ENCODE measurements around the gene IL22RA2.
"Not testable (repeated sequence)": the region's sequence is repeated elsewhere in the genome, so short reads cannot be mapped to it uniquely, and the experiment has no call there.

Gene IL22RA2

GRCh38 chr6:137107047-137107766, 66.2 kb downstream of the IL22RA2 start:
- ATAC-seq, H3K9me3 Mint-ChIP-seq, H3K4me3 Mint-ChIP-seq, H3K36me3 Mint-ChIP-seq, H3K27me3 Mint-ChIP-seq: not testable (repeated sequence)
- peaks cover 51% of the 10 kb centered on the region for H3K4me1 Mint-ChIP-seq
- peak overlapping the region; percentile 79 for H3K27ac Mint-ChIP-seq

- Mint-ChIP-seq H3K27me3 (no peaks in the 10 kb centered on the region), H3K9me3 (no peaks in the 10 kb centered on the region), H3K4me1 (peaks cover 62% of the 10 kb centered on the region), H3K4me3 (no peak overlapping the region), H3K36me3 (no peaks in the 10 kb centered on the region), H3K27ac (peak overlapping the region; percentile 79)
- peak; percentile 37 for ATAC-seq
Observed at GRCh38 chr6:137106183-137106582, 67.3 kb downstream of the IL22RA2 start.

GRCh38 chr6:137105375-137105774, 68.1 kb downstream of the IL22RA2 start:
- ATAC-seq: no peak
- Mint-ChIP-seq H3K4me1 (peaks cover 70% of the 10 kb centered on the region), H3K27me3 (no peaks in the 10 kb centered on the region), H3K27ac (peak overlapping the region; percentile 79), H3K36me3 (no peaks in the 10 kb centered on the region), H3K9me3 (no peaks in the 10 kb centered on the region), H3K4me3 (no peak overlapping the region)

DNA sequence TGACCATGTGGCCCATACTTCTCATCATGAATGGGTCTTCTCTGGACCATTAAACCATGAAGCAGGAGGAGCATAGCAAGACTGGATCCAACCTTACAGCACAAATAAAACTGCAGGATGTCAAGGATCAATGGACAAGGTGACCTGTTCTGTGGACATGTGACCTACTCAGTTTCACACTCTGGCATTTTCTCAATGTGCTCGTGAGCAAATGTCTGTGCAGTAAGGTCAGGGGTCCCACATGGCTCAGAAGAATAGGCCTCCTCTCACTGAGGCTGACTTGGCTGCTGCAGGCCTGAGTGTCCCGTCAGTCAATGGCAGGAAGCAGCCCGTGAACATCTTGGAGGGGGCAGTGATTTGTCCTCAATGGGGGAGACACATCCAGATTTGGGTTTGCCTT, 68.5 kb downstream of the IL22RA2 start:
- H3K27ac Mint-ChIP-seq: peak overlapping the region; percentile 79
- no peaks in the 10 kb centered on the region for H3K36me3 Mint-ChIP-seq
- no peak overlapping the region for H3K4me3 Mint-ChIP-seq
- no peak for ATAC-seq
- H3K4me1 Mint-ChIP-seq: peaks cover 74% of the 10 kb centered on the region
- H3K27me3 Mint-ChIP-seq: no peaks in the 10 kb centered on the region
- no peaks in the 10 kb centered on the region for H3K9me3 Mint-ChIP-seq

- H3K27me3 Mint-ChIP-seq: no peaks in the 10 kb centered on the region
- H3K4me3 Mint-ChIP-seq: peak overlapping the region; percentile 66
- H3K4me1 Mint-ChIP-seq: peaks cover 83% of the 10 kb centered on the region
- H3K36me3 Mint-ChIP-seq: no peaks in the 10 kb centered on the region
- no peaks in the 10 kb centered on the region for H3K9me3 Mint-ChIP-seq
- ATAC-seq: peak; percentile 96
- H3K27ac Mint-ChIP-seq: peak overlapping the region; percentile 95
Observed at GRCh38 chr6:137102851-137103492, 70.5 kb downstream of the IL22RA2 start.

GRCh38 chr6:137102050-137102848, 71.2 kb downstream of the IL22RA2 start:
- H3K4me1 Mint-ChIP-seq: peaks cover 80% of the 10 kb centered on the region
- H3K9me3 Mint-ChIP-seq: no peaks in the 10 kb centered on the region
- no peaks in the 10 kb centered on the region for H3K27me3 Mint-ChIP-seq
- peak; percentile 72 for ATAC-seq
- peak overlapping the region; percentile 95 for H3K27ac Mint-ChIP-seq
- H3K4me3 Mint-ChIP-seq: peak overlapping the region; percentile 66
- H3K36me3 Mint-ChIP-seq: no peaks in the 10 kb centered on the region

DNA sequence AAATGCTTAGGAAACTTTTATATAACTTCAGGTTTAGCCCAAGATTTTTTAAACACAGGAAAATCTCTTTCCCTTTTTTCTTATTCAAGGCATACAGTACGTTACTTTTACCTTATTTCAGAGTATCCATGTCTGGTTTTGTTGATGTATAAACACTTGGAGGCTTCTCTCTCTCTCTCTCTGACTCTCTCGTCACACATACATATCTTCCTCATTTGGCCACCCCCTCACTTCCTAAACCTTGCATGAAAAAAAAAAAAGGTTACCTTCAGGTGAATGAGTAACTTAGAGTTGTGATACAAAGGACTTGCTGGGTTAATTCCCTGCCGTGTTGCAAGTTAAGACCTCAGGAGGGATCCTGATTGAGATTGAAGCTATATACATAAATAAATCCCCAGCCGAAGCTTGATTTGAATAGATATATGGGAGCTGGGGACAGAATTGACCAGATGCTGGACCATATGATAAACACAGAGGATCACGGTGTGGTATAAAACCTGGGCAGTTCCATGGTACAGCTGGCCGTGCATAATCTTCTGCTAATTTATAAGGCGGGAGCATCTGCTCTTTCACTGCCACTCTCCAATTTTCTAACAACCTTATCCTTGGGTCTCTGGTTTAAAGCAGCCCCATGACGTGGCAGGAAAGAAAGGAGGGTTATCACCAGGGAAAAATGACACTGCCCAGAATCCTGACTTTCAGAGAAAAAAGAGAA, 73.6 kb downstream of the IL22RA2 start:
- no peaks in the 10 kb centered on the region for H3K27me3 Mint-ChIP-seq
- H3K27ac Mint-ChIP-seq: peak overlapping the region; percentile 79
- H3K36me3 Mint-ChIP-seq: no peaks in the 10 kb centered on the region
- H3K4me3 Mint-ChIP-seq: peak overlapping the region; percentile 29
- H3K9me3 Mint-ChIP-seq: no peaks in the 10 kb centered on the region
- peak; percentile 42 for ATAC-seq
- peaks cover 80% of the 10 kb centered on the region for H3K4me1 Mint-ChIP-seq

DNA sequence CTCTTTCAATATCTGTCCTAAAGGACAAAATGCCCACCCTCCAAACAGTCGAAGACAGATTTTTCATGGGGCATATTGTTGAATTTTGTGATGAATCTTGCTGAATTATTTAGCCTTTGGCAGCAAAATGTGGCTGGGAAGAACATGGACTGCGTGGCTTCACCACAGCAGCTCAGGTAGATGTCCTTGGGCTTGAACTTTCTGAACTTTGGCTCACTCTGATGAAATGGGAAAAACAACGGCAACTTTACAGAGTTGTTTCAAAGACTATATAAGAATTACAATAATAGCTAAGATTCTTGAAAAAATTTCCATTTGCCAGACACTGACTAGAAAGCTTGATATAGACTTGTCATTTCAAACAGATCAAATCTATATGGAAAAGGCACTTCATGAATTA, 75.9 kb downstream of the IL22RA2 start:
- no peak overlapping the region for H3K27ac Mint-ChIP-seq
- no peak overlapping the region for H3K4me3 Mint-ChIP-seq
- ATAC-seq: no peak
- H3K27me3 Mint-ChIP-seq: no peaks in the 10 kb centered on the region
- H3K4me1 Mint-ChIP-seq: peaks cover 82% of the 10 kb centered on the region
- no peaks in the 10 kb centered on the region for H3K9me3 Mint-ChIP-seq
- H3K36me3 Mint-ChIP-seq: no peaks in the 10 kb centered on the region

GRCh38 chr6:137097057-137097456, 76.4 kb downstream of the IL22RA2 start:
- Mint-ChIP-seq H3K27me3 (no peaks in the 10 kb centered on the region), H3K9me3 (no peaks in the 10 kb centered on the region), H3K36me3 (no peaks in the 10 kb centered on the region), H3K4me1 (peaks cover 77% of the 10 kb centered on the region), H3K4me3 (no peak overlapping the region), H3K27ac (no peak overlapping the region)
- no peak for ATAC-seq

DNA sequence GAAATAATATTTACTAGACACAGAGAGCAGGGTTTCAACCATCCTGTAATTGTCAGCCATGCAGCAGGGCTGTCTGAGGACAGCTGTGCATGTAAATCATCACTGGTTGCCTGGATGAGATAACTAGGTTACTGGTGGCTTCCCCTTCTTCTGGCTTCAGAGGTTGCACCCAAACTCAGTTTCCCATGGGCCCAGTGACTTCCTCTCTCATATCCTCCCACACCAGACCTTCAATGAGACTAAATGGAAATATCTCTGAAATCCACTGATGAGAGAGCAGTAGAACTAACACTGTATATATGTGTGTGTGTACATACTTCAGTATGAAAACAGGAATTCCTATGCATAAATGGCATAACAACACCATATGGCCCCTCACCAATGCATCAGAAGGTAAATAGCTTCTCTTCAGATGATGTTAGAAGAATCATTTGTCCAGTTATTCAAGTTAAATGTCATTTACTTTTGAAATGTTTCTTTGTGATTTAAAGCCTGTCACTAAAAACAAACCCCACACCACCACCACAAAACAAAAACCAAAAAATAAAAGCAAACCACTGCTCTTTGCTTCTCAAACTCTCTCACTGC, 77.7 kb downstream of the IL22RA2 start:
- Mint-ChIP-seq H3K4me1 (peaks cover 64% of the 10 kb centered on the region), H3K27ac (peak overlapping the region; percentile 9), H3K4me3 (no peak overlapping the region), H3K9me3 (no peaks in the 10 kb centered on the region), H3K27me3 (no peaks in the 10 kb centered on the region), H3K36me3 (no peaks in the 10 kb centered on the region)
- peak; percentile 96 for ATAC-seq

GRCh38 chr6:137095093-137095492, 78.4 kb downstream of the IL22RA2 start:
- H3K27me3 Mint-ChIP-seq: no peaks in the 10 kb centered on the region
- peaks cover 58% of the 10 kb centered on the region for H3K4me1 Mint-ChIP-seq
- H3K9me3 Mint-ChIP-seq: no peaks in the 10 kb centered on the region
- ATAC-seq: no peak
- peak overlapping the region; percentile 9 for H3K4me3 Mint-ChIP-seq
- H3K36me3 Mint-ChIP-seq: no peaks in the 10 kb centered on the region
- peak overlapping the region; percentile 26 for H3K27ac Mint-ChIP-seq

- Mint-ChIP-seq H3K27me3 (no peaks in the 10 kb centered on the region), H3K27ac (peak overlapping the region; percentile 26), H3K36me3 (no peaks in the 10 kb centered on the region), H3K4me1 (peaks cover 52% of the 10 kb centered on the region), H3K4me3 (peak overlapping the region; percentile 9), H3K9me3 (no peaks in the 10 kb centered on the region)
- peak; percentile 59 for ATAC-seq
Observed at GRCh38 chr6:137094411-137095008, 78.9 kb downstream of the IL22RA2 start.

All from stimulated activated memory B cell treated with anti-CD40 and anti-IgM and Interleukin-4, amounts not matched to agents 10 μg/mL and 1 μg/mL and 100 μg/mL, for 72 hours (primary cell).